Measurements from ENCODE around the gene CPVL. TPM values are rescaled to one million over a fixed set of nuclear protein-coding genes. Genes with fewer than 3 reads are reported as not detected.

CPVL gene
- total and polyA plus RNA-seq, 2 of the 8 experiments (the other 6 are each of a cell fraction or from before 2014, with no cell fraction given) = 40.0 to 55.0 TPM

DNA sequence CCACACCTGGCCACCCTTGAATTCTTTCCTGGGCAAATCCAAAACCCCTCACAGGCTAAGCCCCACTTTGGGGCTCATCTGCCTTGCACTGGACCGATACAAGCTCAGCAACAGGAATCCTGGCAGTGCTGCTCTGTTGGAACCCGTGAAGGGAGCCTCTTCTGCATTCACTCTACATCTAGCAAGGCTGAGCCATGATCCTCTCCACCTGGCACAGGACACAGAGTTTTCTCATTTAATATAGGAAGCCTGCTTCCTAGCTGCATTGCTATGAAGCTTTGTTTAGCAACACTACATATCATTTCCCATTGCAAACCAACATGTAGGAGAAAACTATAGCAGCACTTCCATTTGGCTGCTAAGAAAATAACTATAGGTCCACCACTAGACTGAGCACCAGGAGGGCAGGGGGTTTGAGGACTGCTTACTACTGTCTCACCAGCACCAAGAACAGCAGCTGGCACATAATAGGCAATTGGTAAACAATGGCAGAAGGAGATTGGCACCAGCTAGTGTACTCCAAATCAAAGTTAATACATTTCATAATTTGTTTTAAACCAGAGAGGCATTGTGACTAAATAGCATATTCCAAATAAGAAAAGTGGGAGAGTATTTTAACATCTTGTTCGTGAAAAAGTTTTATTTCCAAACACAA lies 56.1 kb downstream of the CPVL start:
- no peak overlapping the region for H3K18ac ChIP-seq (ENCODE audit: extremely low read depth, low read length)
- no peak overlapping the region for H3K9ac ChIP-seq (replicated peaks in 1 of 4; ENCODE audit: extremely low read depth in 1 of 4, low read depth in 3 of 4, low read length in 3 of 4)
- H2BK12ac ChIP-seq (ENCODE audit: low read depth, low read length) = no peak overlapping the region
- H3K27me3 ChIP-seq (replicated peaks in 1 of 4; ENCODE audit: control insufficient read depth in 3 of 4, extremely low read depth in 1 of 4, insufficient read depth in 3 of 4, low read length in 3 of 4) = no peaks in the 10 kb centered on the region
- no peaks in the 10 kb centered on the region for H3K79me2 ChIP-seq (ENCODE audit: control insufficient read depth in 1 of 2, insufficient read depth in 2 of 2, low read length in 2 of 2)
- ChIA-PET CTCF (ENCODE audit: partially characterized antibody) (interaction anchor here (0.6 to 28.4 kb wide), 8 partner anchors 10 to 552 kb away, joined by 3 to 692 read pairs (median 12); partner anchors contain the start of gene TRIL), POLR2A (ENCODE audit: partially characterized antibody) (no interaction called here)
- H3K27ac ChIP-seq (ENCODE audit: low read depth, low read length) = no peak overlapping the region
- H3K23ac ChIP-seq (ENCODE audit: insufficient read length) = no peak overlapping the region
- H3K4me2 ChIP-seq (ENCODE audit: insufficient read depth in 1 of 2, low read depth in 2 of 2, low read length in 2 of 2) = no peak overlapping the region
- H4K20me1 ChIP-seq (replicated peaks in 1 of 2; ENCODE audit: control insufficient read depth in 1 of 2, insufficient read depth in 2 of 2, low read length in 2 of 2) = no peaks in the 10 kb centered on the region
- H2BK20ac ChIP-seq (ENCODE audit: low read length) = no peak overlapping the region
- no peak overlapping the region for H4K8ac ChIP-seq (ENCODE audit: extremely low read depth, insufficient read depth, low read length)
- H3K4ac ChIP-seq (replicated peaks; ENCODE audit: insufficient read length, low read depth, low read length) = no peak overlapping the region
- no peaks in the 10 kb centered on the region for H3K79me1 ChIP-seq (ENCODE audit: low read depth, low read length)
- no peak overlapping the region for H3K56ac ChIP-seq (replicated peaks; ENCODE audit: insufficient read length, low read depth, low read length)
- H2AFZ ChIP-seq (ENCODE audit: low read length) = no peak overlapping the region
- H3K4me3 ChIP-seq (ENCODE audit: extremely low read depth in 1 of 4, insufficient read depth in 2 of 4, low read depth in 3 of 4, low read length in 4 of 4) = no peak overlapping the region
- H4K5ac ChIP-seq (ENCODE audit: insufficient read length, low read depth, low read length) = no peak overlapping the region
- 0 out of 8 replicates have a peak, but pooled peaks cover 0 to 3% (median 0%) of the 10 kb centered on the region in 4 experiments for H3K36me3 ChIP-seq (ENCODE audit: control insufficient read depth in 2 of 4, insufficient read depth in 4 of 4, low read length in 3 of 4)
- no peak overlapping the region for H2BK15ac ChIP-seq (ENCODE audit: low read length)
- no peak overlapping the region for H4K91ac ChIP-seq (replicated peaks; ENCODE audit: insufficient read length, low read length)
- FAIRE-seq (no peak), DNase-seq (ENCODE audit: low read depth in 1 of 2, low spot score in 2 of 2) (no peak)
- WGBS, 2 experiments (ENCODE audit: extremely low coverage in 1 of 2, insufficient coverage in 1 of 2, insufficient read length in 1 of 2, insufficient replicate concordance in 2 of 2, low coverage in 1 of 2, low lambda C conversion rate in 2 of 2, missing lambda C conversion rate in 1 of 2) = 87% methylated on average over 3 of the region's 3 CpGs; no CpG with 5 or more reads in 1 of the 2 experiments
- H3K9me3 ChIP-seq (ENCODE audit: insufficient read depth in 2 of 2, low read depth in 1 of 2, low read length in 1 of 2) = no peaks in the 10 kb centered on the region
- no peak overlapping the region for H2AK5ac ChIP-seq (ENCODE audit: low read depth, low read length)
- H3K4me1 ChIP-seq (replicated peaks in 1 of 4; ENCODE audit: control insufficient read depth in 3 of 4, insufficient read depth in 4 of 4, low read length in 3 of 4) = peaks cover 0 to 2% (median 0%) of the 10 kb centered on the region in 4 experiments; a peak in 2 of 7 replicates
- no peak overlapping the region for H2BK5ac ChIP-seq (ENCODE audit: low read depth, low read length)
- H3K23me2 ChIP-seq (ENCODE audit: low read depth, low read length) = no peaks in the 10 kb centered on the region
- H2BK120ac ChIP-seq (replicated peaks; ENCODE audit: low read depth, low read length) = no peak overlapping the region
- H3K14ac ChIP-seq (ENCODE audit: insufficient read length) = no peak overlapping the region
- TF ChIP-seq BRCA1 (IDR thresholded peaks at IDR 0.05; ENCODE audit: low read depth, low read length) (no peak), CHD1 (IDR thresholded peaks at IDR 0.05; ENCODE audit: low read depth, low read length) (no peak), CEBPB (IDR thresholded peaks at IDR 0.05; ENCODE audit: low read depth, low read length) (no peak), MAFK (IDR thresholded peaks at IDR 0.05; ENCODE audit: low read depth, low read length) (no peak), SP2 (IDR thresholded peaks at IDR 0.05; ENCODE audit: low read length) (no peak), ZNF274 (IDR thresholded peaks at IDR 0.05; ENCODE audit: borderline replicate concordance, extremely low read depth, low read length) (no peak), CHD2 (IDR thresholded peaks at IDR 0.05; ENCODE audit: low read length) (no peak), TAF1 (IDR thresholded peaks at IDR 0.05; ENCODE audit: low read depth, low read length) (no peak), TCF12 (IDR thresholded peaks at IDR 0.05; ENCODE audit: low read depth, low read length) (no peak), CBX8 (IDR thresholded peaks at IDR 0.05; ENCODE audit: borderline replicate concordance, low read depth, low read length) (no peak), CBX5 (IDR thresholded peaks at IDR 0.05; ENCODE audit: low read depth, low read length) (no peak), KDM5A (IDR thresholded peaks at IDR 0.05; ENCODE audit: low read length) (no peak), CTBP2 (IDR thresholded peaks at IDR 0.05; ENCODE audit: borderline replicate concordance, insufficient read depth, insufficient read length, low read length) (no peak)
- TF ChIP-seq, protein P1, sequence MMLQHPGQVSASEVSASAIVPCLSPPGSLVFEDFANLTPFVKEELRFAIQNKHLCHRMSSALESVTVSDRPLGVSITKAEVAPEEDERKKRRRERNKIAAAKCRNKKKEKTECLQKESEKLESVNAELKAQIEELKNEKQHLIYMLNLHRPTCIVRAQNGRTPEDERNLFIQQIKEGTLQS (IDR thresholded peaks at IDR 0.05; ENCODE audit: insufficient read depth, low read depth, low read length) = no peak

All from H1 (cell line).